NCI-H2227 (cell line): Measurements from ENCODE around the gene OSTC.
"Not testable (repeated sequence)": the region's sequence is repeated elsewhere in the genome, so short reads cannot be mapped to it uniquely, and the experiment has no call there.

Source experiments
- DNase-seq: peaks from one replicate; lab custom pipeline; 2025; ENCODE audit not compliant: unreplicated experiment; lab: John Stamatoyannopoulos, UW

The OSTC gene

GRCh38 chr4:108710578-108710977 lies 60.2 kb downstream of the OSTC start:
- DNase-seq = not testable (repeated sequence)

GRCh38 chr4:108714880-108715279 lies 64.5 kb downstream of the OSTC start:
- DNase-seq = no peak

- no peak for DNase-seq
Observed at GRCh38 chr4:108716340-108716739, 65.9 kb downstream of the OSTC start.

- DNase-seq = no peak
Observed at GRCh38 chr4:108717386-108717785, 67.0 kb downstream of the OSTC start.
